HCT116 (cell line): ENCODE measurements around the gene ZNF76. TPM values are rescaled to one million over a fixed set of nuclear protein-coding genes. Genes with fewer than 3 reads are reported as not detected.

Experiments
- ATAC-seq: fragments of 200-7000 bp; cut with Tn5 transposase; 2 replicates; pipeline ENCODE4 v1.9.1; 2020; ENCODE audit warnings: mild to moderate bottlenecking, moderate library complexity
- BruUV-seq: library from RNA; stranded (reverse); fragments of 400-500 nt; replicated peaks from 2 replicates; lab custom pipeline; 2021; lab: Mats Ljungman, UMichigan
- CTCF ChIA-PET: fragments of 300-600 bp; sonication (Branson Sonifier 250); formaldehyde crosslinking; loops from one replicate; lab custom pipeline; 2021; ENCODE audit warnings: antibody characterized with exemption; lab: Charles Lee
- POLR2A ChIA-PET: fragments of 300-600, 350-600 bp; sonication (Branson Sonifier 250); formaldehyde crosslinking; loops from one replicate; lab custom pipeline; 2021; ENCODE audit warnings: antibody characterized with exemption; lab: Charles Lee
- RAD21 ChIA-PET, 2 experiments: fragments of 300-600 bp; sonication (Branson Sonifier 250); formaldehyde crosslinking; loops; one replicate each; lab custom pipeline; 2023; ENCODE audit warnings: low total read pairs in 2 of 2; ENCODE audit not compliant: uncharacterized antibody in 2 of 2, unreplicated experiment in 2 of 2, low non-redundant PET in 1 of 2; lab: Charles Lee
- DNase-seq: peaks from one replicate; pipeline ENCODE4 v3.0.0-alpha.2; 2010; ENCODE audit warnings: low read depth, low spot score
- H2AFZ ChIP-seq: fragments of 200-600 bp; shearing (Covaris generic), sonication (generic); 2 replicates; pipeline ENCODE4 v1.6.1; 2017; ENCODE audit warnings: low read depth, mixed run types, mixed read lengths, antibody characterized with exemption, low read length; ENCODE audit not compliant: poor library complexity, severe bottlenecking
- H3K27ac ChIP-seq: 2 replicates; pipeline ENCODE4 v1.5.1; 2012; ENCODE audit warnings: low read depth, low read length
- H3K27me3 ChIP-seq: fragments of 200-600 bp; sonication (generic); 2 replicates; pipeline ENCODE4 v1.6.1; 2016; ENCODE audit warnings: mixed run types, low read length, mixed read lengths; ENCODE audit not compliant: insufficient read depth
- H3K36me3 ChIP-seq, 2 experiments: fragments of 200-500 bp in 1 of 2; fragments of 200-600 bp in 1 of 2; sonication (Bioruptor generic) in 1 of 2; sonication (generic) in 1 of 2; 2 replicates each; pipeline versions ENCODE4 v1.5.1 to v1.6.1; 2014 to 2016; ENCODE audit warnings: low read length in 2 of 2, inconsistent platforms in 1 of 2, mixed read lengths in 1 of 2, mixed run types in 1 of 2; ENCODE audit not compliant: insufficient read depth in 2 of 2, control insufficient read depth in 1 of 2
- H3K4me1 ChIP-seq, 2 experiments: fragments of 200-600 bp in 1 of 2; sonication (generic) in 1 of 2; 2 replicates each; pipeline versions ENCODE4 v1.5.1 to v1.6.1; 2012 to 2017; ENCODE audit warnings: low read length in 2 of 2, inconsistent platforms in 1 of 2, mild to moderate bottlenecking in 1 of 2, mixed read lengths in 1 of 2, mixed run types in 1 of 2, moderate library complexity in 1 of 2; ENCODE audit not compliant: insufficient read depth in 2 of 2, control insufficient read depth in 1 of 2
- H3K4me2 ChIP-seq: fragments of 200-600 bp; sonication (generic); 2 replicates; pipeline ENCODE4 v1.6.1; 2017; ENCODE audit warnings: mixed run types, low read length, mixed read lengths
- H3K4me3 ChIP-seq, 2 experiments: fragments of 200-600 bp in 1 of 2; sonication (generic) in 1 of 2; replicated peaks in 1 of 2; 2 replicates each; pipeline ENCODE4 v1.5.1; 2011 to 2016; ENCODE audit warnings: low read length in 2 of 2, control low read depth in 1 of 2, low read depth in 1 of 2, mild to moderate bottlenecking in 1 of 2, mixed read lengths in 1 of 2, mixed run types in 1 of 2
- H3K79me2 ChIP-seq: fragments of 200-600 bp; sonication (generic); 2 replicates; pipeline ENCODE4 v1.6.1; 2017; ENCODE audit warnings: mild to moderate bottlenecking, mixed run types, low read length, moderate library complexity, mixed read lengths; ENCODE audit not compliant: insufficient read depth
- H3K9ac ChIP-seq: fragments of 200-600 bp; sonication (generic); 2 replicates; pipeline ENCODE4 v1.6.1; 2016; ENCODE audit warnings: low read length, mixed read lengths
- H3K9me2 ChIP-seq: fragments of 200-600 bp; sonication (generic), shearing (Covaris generic); 2 replicates; pipeline ENCODE4 v1.6.1; 2017; ENCODE audit warnings: mixed run types, mild to moderate bottlenecking, moderate library complexity; ENCODE audit not compliant: insufficient read depth
- H3K9me3 ChIP-seq, 2 experiments: fragments of 200-500 bp in 1 of 2; fragments of 200-600 bp in 1 of 2; sonication (Bioruptor generic) in 1 of 2; sonication (generic) in 1 of 2; 2 replicates each; pipeline ENCODE4 v1.6.1; 2014 to 2017; ENCODE audit warnings: low read length in 2 of 2, mixed read lengths in 2 of 2, inconsistent platforms in 1 of 2, low read depth in 1 of 2, mild to moderate bottlenecking in 1 of 2, mixed run types in 1 of 2, moderate library complexity in 1 of 2; ENCODE audit not compliant: control insufficient read depth in 1 of 2, insufficient read depth in 1 of 2
- H4K20me1 ChIP-seq: fragments of 200-600 bp; sonication (generic), shearing (Covaris generic); 2 replicates; pipeline ENCODE4 v1.6.1; 2017; ENCODE audit warnings: mixed run types, mild to moderate bottlenecking, moderate library complexity; ENCODE audit not compliant: insufficient read depth
- EZH2phosphoT487 ChIP-seq: fragments of 200-600 bp; IDR thresholded peaks from 2 replicates; pipeline ENCODE4 v1.6.1; 2018; ENCODE audit warnings: antibody characterized with exemption, borderline replicate concordance
- FOSL1 ChIP-seq: IDR thresholded peaks from 2 replicates; pipeline ENCODE4 v1.6.1; 2012; ENCODE audit warnings: low read depth
- JUND ChIP-seq: IDR thresholded peaks from 2 replicates; pipeline ENCODE4 v1.6.1; 2012
- POLR2A ChIP-seq: IDR thresholded peaks from 2 replicates; pipeline ENCODE4 v1.7.0; 2011; ENCODE audit warnings: borderline replicate concordance; ENCODE audit not compliant: insufficient read depth, insufficient read length; ENCODE audit errors: extremely low read depth
- SP1 ChIP-seq: IDR thresholded peaks from 2 replicates; pipeline ENCODE4 v1.6.1; 2012; ENCODE audit warnings: low read depth
- TCF7L2 ChIP-seq: IDR thresholded peaks from 2 replicates; pipeline ENCODE4 v1.7.0; 2011; ENCODE audit warnings: borderline replicate concordance, inconsistent platforms; ENCODE audit not compliant: insufficient read depth, insufficient read length; ENCODE audit errors: extremely low read depth
- ZBTB33 ChIP-seq: IDR thresholded peaks from 2 replicates; pipeline ENCODE4 v1.6.1; 2011; ENCODE audit warnings: mild to moderate bottlenecking, low read length, moderate library complexity; ENCODE audit not compliant: insufficient replicate concordance; ENCODE audit errors: extremely low read depth
- ZNF274 ChIP-seq: fragments of 200-500 bp; sonication (Bioruptor generic); IDR thresholded peaks from 2 replicates; pipeline ENCODE4 v1.6.1; 2014; ENCODE audit warnings: mild to moderate bottlenecking, low read depth, low read length, inconsistent platforms
- intact Hi-C: fragments of 100-400 bp; cut with micrococcal nuclease; formaldehyde crosslinking; loops from 2 replicates; pipeline ENCODE4 v1.10.0; 2022
- total RNA-seq: library from RNA; stranded (reverse); gene quantifications from one replicate; pipeline ENCODE4 v1.2.1, GENCODE V29; 2021; ENCODE audit not compliant: unreplicated experiment
- TF ChIP-seq, protein P1 (sequence below): IDR thresholded peaks from 2 replicates; pipeline ENCODE4 v1.6.1; 2012

The ZNF76 gene
- total RNA-seq, 1 experiment from 2014 or later = 47.5 TPM

- no peaks in the 10 kb centered on the region for H3K27me3 ChIP-seq
- ChIA-PET POLR2A (no interaction called here), CTCF (no interaction called here), RAD21 (no interaction called here)
- ATAC-seq (no peak), DNase-seq (no peak)
- H3K4me2 ChIP-seq = 0 out of 2 replicates have a peak overlapping the region, but pooled peaks have one; percentile 19
- 0 out of 2 replicates have a peak, but pooled peaks cover 3% of the 10 kb centered on the region for H3K79me2 ChIP-seq
- H3K9ac ChIP-seq = no peak overlapping the region
- no peak overlapping the region for H2AFZ ChIP-seq
- TF ChIP-seq EZH2phosphoT487 (no peak), FOSL1 (no peak), ZBTB33 (no peak), SP1 (no peak), JUND (no peak), TCF7L2 (no peak), POLR2A (no peak), ZNF274 (no peak)
- TF ChIP-seq, protein P1, sequence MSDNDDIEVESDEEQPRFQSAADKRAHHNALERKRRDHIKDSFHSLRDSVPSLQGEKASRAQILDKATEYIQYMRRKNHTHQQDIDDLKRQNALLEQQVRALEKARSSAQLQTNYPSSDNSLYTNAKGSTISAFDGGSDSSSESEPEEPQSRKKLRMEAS = no peak
- no TSS peak for BruUV-seq
- no peaks in the 10 kb centered on the region for H3K9me3 ChIP-seq
- no peak overlapping the region for H3K27ac ChIP-seq
- H3K4me1 ChIP-seq = peaks cover 0 to 7% of the 10 kb centered on the region in 2 experiments; a peak in 1 of 4 replicates
- H4K20me1 ChIP-seq = no peaks in the 10 kb centered on the region
- no peaks in the 10 kb centered on the region for H3K9me2 ChIP-seq
- intact Hi-C loops = no loop called here
- H3K4me3 ChIP-seq = no peak overlapping the region
- H3K36me3 ChIP-seq = no peaks in the 10 kb centered on the region
Measured at GRCh38 chr6:35247642-35248231, 11.8 kb upstream of the ZNF76 start.
